ENCODE measurements around the gene DCHS2. TPM values are rescaled to one million over a fixed set of nuclear protein-coding genes. Genes with fewer than 3 reads are reported as not detected.

The DCHS2 gene
- total and polyA plus RNA-seq, 10 of the 15 experiments (the other 5 are each of a cell fraction or from before 2014, with no cell fraction given): 0.01 to 0.31 (median 0.06) TPM; not detected in 3

GRCh38 chr4:154456240-154456639, 35.4 kb downstream of the DCHS2 start:
- FAIRE-seq (no peak), ATAC-seq (no peak), DNase-seq (ENCODE audit: low read depth, low spot score) (no peak)
- no peaks in the 10 kb centered on the region for H3K9me3 ChIP-seq (replicated peaks; ENCODE audit: control insufficient read depth, insufficient read depth, low read length)
- H3K4me3 ChIP-seq: no peak overlapping the region
- no peaks in the 10 kb centered on the region for H3K36me3 ChIP-seq (ENCODE audit: control insufficient read depth in 2 of 2, insufficient read depth in 2 of 2, low read length in 1 of 2)
- H3K27ac ChIP-seq (ENCODE audit: control insufficient read depth, insufficient read depth): no peak overlapping the region
- no peaks in the 10 kb centered on the region for H4K20me1 ChIP-seq (ENCODE audit: control insufficient read depth, insufficient read depth)
- H2AFZ ChIP-seq (ENCODE audit: control insufficient read depth, low read depth, low read length): no peak overlapping the region
- no peaks in the 10 kb centered on the region for H3K27me3 ChIP-seq (replicated peaks in 1 of 2; ENCODE audit: control insufficient read depth in 2 of 2, insufficient read depth in 2 of 2, low read length in 1 of 2)
- no peaks in the 10 kb centered on the region for H3K4me1 ChIP-seq (ENCODE audit: control insufficient read depth, insufficient read depth, low read length)
- WGBS (ENCODE audit: insufficient coverage, insufficient replicate concordance, low lambda C conversion rate, missing lambda C conversion rate): 68% methylated on average over 6 of the region's 6 CpGs
- ChIA-PET RAD21 (ENCODE audit: unreplicated experiment) (no interaction called here), CTCF (interaction anchor here (1.5 kb wide), 1 partner anchor 11 kb away, joined by 4 read pairs; no protein-coding TSS in a partner anchor), SMC1A (ENCODE audit: uncharacterized antibody, unreplicated experiment) (interaction anchor here (1.0 kb wide), 1 partner anchor 38 kb away, joined by 5 read pairs; no protein-coding TSS in a partner anchor), POLR2A (no interaction called here)
- TF ChIP-seq MYB (IDR thresholded peaks at IDR 0.05; ENCODE audit: borderline replicate concordance, low read depth, low read length) (no peak), ATF3 (IDR thresholded peaks at IDR 0.05; ENCODE audit: borderline replicate concordance, extremely low read depth, low read depth, low read length) (no peak), POLR2AphosphoS5 (IDR thresholded peaks at IDR 0.05; ENCODE audit: low read length) (no peak), SMARCA5 (IDR thresholded peaks at IDR 0.05) (no peak), TBL1XR1 (IDR thresholded peaks at IDR 0.05; ENCODE audit: low read depth, low read length) (no peak), ZBTB11 (CRISPR knock-in tag; IDR thresholded peaks at IDR 0.05) (no peak), ZBTB40 (IDR thresholded peaks at IDR 0.05; ENCODE audit: borderline replicate concordance) (no peak), RELA (IDR thresholded peaks at IDR 0.05; ENCODE audit: borderline replicate concordance, partially characterized antibody) (no peak), CUX1 (IDR thresholded peaks at IDR 0.05; ENCODE audit: insufficient replicate concordance, low read depth, low read length) (no peak)
- intact Hi-C loops (cut with micrococcal nuclease; ENCODE audit: unreplicated experiment): no loop called here
- in situ Hi-C loops (cut with MboI): no loop called here
- H3K9ac ChIP-seq (ENCODE audit: control insufficient read depth, insufficient read depth, low read length): no peak overlapping the region
- H3K79me2 ChIP-seq (ENCODE audit: control insufficient read depth, insufficient read depth, low read length): no peaks in the 10 kb centered on the region
- no peak overlapping the region for H3K4me2 ChIP-seq (ENCODE audit: control insufficient read depth, insufficient read depth)
- no TSS peak for BruUV-seq (replicated peaks)

Measured in GM12878 (cell line).